Measurements from ENCODE around the gene EPB41L4B. TPM values are rescaled to one million over a fixed set of nuclear protein-coding genes. Genes with fewer than 3 reads are reported as not detected.

The EPB41L4B gene
- total RNA-seq, 2 donors from 2014 or later, result 87.3 to 151 TPM

DNA sequence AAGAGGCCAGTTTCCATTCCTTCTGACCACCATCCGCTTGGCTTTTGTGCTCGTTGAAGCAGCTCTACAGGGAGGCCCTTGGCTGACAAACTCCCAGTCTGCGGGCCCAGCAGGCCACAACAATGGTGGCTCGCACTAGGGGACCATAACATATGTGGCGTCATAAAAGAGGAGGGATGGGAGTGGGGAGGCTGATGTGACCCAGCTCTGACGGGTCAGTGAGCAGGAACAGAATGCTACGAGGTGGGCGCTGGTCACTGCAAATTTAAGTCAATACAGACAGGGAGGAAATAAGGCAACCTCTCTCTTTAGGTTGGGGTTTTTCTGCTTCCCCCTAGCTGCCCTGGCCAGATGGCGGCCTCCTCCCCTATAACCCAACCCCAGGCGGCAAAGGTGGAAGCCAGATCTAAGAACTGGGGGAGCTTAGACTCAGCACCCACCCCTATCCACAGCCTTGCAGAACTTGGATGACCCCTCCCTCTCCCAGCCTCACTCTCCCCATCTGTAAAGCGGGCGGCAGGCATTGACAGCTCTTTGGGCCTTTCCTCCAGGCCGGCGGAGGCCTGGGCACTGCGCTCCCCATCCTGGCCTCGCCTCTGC is 154.6 kb downstream of the EPB41L4B start:
- Histone ChIP-seq H3K4me3 (no peak overlapping the region), H3K9me3 (no peaks in the 10 kb centered on the region), H3K4me1 (no peaks in the 10 kb centered on the region), H3K9ac (ENCODE audit: low read depth in 2 of 2, low read length in 2 of 2) (no peak overlapping the region), H3K36me3 (no peaks in the 10 kb centered on the region), H3K27me3 (peaks cover 8% of the 10 kb centered on the region), H3K27ac (no peak overlapping the region)
- DNase-seq, result no peak
- intact Hi-C loops (cut with DNase I), result no loop called here
- TF ChIP-seq, protein P1, sequence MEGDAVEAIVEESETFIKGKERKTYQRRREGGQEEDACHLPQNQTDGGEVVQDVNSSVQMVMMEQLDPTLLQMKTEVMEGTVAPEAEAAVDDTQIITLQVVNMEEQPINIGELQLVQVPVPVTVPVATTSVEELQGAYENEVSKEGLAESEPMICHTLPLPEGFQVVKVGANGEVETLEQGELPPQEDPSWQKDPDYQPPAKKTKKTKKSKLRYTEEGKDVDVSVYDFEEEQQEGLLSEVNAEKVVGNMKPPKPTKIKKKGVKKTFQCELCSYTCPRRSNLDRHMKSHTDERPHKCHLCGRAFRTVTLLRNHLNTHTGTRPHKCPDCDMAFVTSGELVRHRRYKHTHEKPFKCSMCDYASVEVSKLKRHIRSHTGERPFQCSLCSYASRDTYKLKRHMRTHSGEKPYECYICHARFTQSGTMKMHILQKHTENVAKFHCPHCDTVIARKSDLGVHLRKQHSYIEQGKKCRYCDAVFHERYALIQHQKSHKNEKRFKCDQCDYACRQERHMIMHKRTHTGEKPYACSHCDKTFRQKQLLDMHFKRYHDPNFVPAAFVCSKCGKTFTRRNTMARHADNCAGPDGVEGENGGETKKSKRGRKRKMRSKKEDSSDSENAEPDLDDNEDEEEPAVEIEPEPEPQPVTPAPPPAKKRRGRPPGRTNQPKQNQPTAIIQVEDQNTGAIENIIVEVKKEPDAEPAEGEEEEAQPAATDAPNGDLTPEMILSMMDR (IDR thresholded peaks at IDR 0.05), result no peak

DNA sequence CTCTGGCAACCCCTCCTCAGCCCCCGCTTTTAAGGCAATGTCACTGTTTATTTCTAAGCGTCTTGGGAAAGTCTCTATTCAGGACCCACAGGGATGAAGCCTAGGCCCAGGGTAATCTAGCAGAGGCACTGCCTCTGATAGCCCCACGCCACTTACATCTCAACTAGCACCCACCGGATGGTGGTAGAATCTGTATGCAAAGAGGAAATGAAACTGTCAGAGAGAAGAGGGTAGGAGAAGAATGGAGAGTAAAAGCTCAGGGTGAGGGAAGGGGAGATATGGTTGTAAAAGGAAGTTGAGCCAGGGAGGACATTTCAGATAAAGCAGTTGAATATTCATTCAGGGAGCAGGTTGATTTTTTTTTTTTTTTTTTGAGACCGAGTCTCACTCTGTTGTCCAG is 156.8 kb downstream of the EPB41L4B start:
- DNase-seq, result no peak
- H3K9me3 ChIP-seq, result no peaks in the 10 kb centered on the region
- TF ChIP-seq, protein P1 (IDR thresholded peaks at IDR 0.05), result no peak
- no peaks in the 10 kb centered on the region for H3K36me3 ChIP-seq
- no peaks in the 10 kb centered on the region for H3K4me1 ChIP-seq
- H3K4me3 ChIP-seq, result no peak overlapping the region
- H3K27ac ChIP-seq, result no peak overlapping the region
- H3K27me3 ChIP-seq, result peaks cover 8% of the 10 kb centered on the region
- H3K9ac ChIP-seq (ENCODE audit: low read depth in 2 of 2, low read length in 2 of 2), result no peak overlapping the region
- intact Hi-C loops (cut with DNase I), result no loop called here

DNA sequence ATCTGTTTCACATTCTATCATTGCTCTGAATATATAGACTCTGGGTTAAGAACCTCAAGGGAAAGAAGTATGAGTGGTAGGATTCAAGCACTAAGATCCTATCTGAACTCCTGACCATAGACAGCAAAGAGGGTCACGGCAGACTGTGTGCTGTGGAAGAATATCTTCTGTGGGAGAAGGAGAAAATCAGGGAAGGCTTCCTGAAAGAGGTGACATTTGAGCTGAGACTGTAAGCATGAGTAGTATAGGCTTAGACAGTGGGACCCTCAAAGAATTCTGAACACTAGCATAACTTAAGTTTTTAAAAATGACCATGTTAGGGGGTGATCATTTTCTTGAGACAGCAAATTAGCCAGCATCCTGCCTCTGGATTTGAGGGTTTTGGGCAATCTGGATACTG is 157.7 kb downstream of the EPB41L4B start:
- H3K27ac ChIP-seq, result no peak overlapping the region
- TF ChIP-seq, protein P1 (IDR thresholded peaks at IDR 0.05), result no peak
- intact Hi-C loops (cut with DNase I), result no loop called here

DNA sequence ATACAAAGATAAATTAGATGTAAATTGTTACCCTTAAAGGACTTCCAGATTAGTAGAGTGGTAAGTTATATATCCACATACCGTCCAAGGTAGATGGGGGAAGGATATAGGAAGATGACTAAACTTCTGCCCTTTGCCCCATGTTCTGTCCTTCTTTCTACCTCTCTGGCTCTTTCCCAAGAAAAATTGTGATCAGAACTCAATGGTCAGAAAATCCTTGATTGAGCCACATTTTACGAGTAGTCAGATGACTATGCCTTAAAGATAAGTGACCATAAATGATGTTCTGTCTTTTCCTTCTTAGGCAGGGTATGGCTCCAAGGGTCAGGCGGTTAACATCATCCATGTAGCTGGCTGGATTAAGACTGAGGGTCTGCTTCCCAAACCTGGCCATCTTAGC is 158.2 kb downstream of the EPB41L4B start:
- Histone ChIP-seq H3K4me3 (no peak overlapping the region), H3K4me1 (no peaks in the 10 kb centered on the region), H3K9ac (ENCODE audit: low read depth in 2 of 2, low read length in 2 of 2) (no peak overlapping the region), H3K9me3 (no peaks in the 10 kb centered on the region), H3K27me3 (peaks cover 4% of the 10 kb centered on the region), H3K27ac (no peak overlapping the region), H3K36me3 (no peaks in the 10 kb centered on the region)
- TF ChIP-seq, protein P1 (IDR thresholded peaks at IDR 0.05), result no peak
- intact Hi-C loops (cut with DNase I), result no loop called here
- no peak for DNase-seq

More for the DNA sequence above, 157.7 kb downstream of the EPB41L4B start:
- no peak for DNase-seq
- peaks cover 6% of the 10 kb centered on the region for H3K27me3 ChIP-seq
- H3K36me3 ChIP-seq, result no peaks in the 10 kb centered on the region
- H3K9ac ChIP-seq (ENCODE audit: low read depth in 2 of 2, low read length in 2 of 2), result no peak overlapping the region
- no peaks in the 10 kb centered on the region for H3K9me3 ChIP-seq
- no peaks in the 10 kb centered on the region for H3K4me1 ChIP-seq
- H3K4me3 ChIP-seq, result no peak overlapping the region

DNA sequence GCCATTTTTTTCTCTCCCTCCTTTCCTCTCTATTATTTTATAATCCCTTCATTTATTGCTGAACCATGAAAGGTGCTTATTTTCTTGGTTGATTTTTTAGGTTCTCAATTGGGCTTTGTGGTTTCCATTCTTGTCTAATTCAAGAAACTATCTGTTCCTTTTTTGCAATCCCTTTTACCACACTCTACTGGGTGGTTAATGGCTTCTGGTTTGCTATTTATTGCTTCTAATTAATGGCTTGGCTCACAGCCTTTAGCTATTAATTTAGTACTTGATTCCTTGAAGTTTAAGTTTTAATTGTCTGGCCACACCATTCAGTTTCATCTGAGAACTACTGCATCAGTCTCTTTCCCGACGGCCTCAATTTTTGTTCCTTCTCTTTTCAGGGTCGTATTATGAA is 159.4 kb downstream of the EPB41L4B start:
- Histone ChIP-seq H3K27me3 (no peaks in the 10 kb centered on the region), H3K27ac (no peak overlapping the region), H3K4me3 (no peak overlapping the region), H3K9ac (ENCODE audit: low read depth in 2 of 2, low read length in 2 of 2) (no peak overlapping the region), H3K36me3 (no peaks in the 10 kb centered on the region), H3K4me1 (no peaks in the 10 kb centered on the region), H3K9me3 (no peaks in the 10 kb centered on the region)
- no peak for DNase-seq
- intact Hi-C loops (cut with DNase I), result no loop called here
- TF ChIP-seq, protein P1 (IDR thresholded peaks at IDR 0.05), result no peak

Data from colonic mucosa (tissue), 4 donors.